HepG2 (cell line): Measurements from ENCODE around the gene ACTN4. TPM values are rescaled to one million over a fixed set of nuclear protein-coding genes. Genes with fewer than 3 reads are reported as not detected.
A peak's percentile ranks its signal among the peaks of the same experiment; 100 is the strongest.

ENCODE experiments used
- ATAC-seq: fragments of 200-7000 bp; cut with Tn5 transposase; 3 replicates; pipeline ENCODE4 v1.9.1; 2020; ENCODE audit warnings: mild to moderate bottlenecking, moderate library complexity
- BruUV-seq: library from RNA; stranded (reverse); fragments of 400-500 nt; replicated peaks from 2 replicates; lab custom pipeline; 2021; lab: Mats Ljungman, UMichigan
- CTCF ChIA-PET: fragments of 300-600 bp; formaldehyde crosslinking; extraction: SDS; loops from one replicate; lab custom pipeline; 2021; ENCODE audit warnings: low total read pairs, inconsistent platforms, low intra/inter-chr PET ratio; lab: Yijun Ruan, JAX
- POLR2A ChIA-PET: fragments of 350-600 bp; sonication (Branson Sonifier 250); formaldehyde crosslinking; loops from one replicate; lab custom pipeline; 2020; ENCODE audit warnings: antibody characterized with exemption, inconsistent platforms; lab: Yijun Ruan, JAX
- DNase-seq: peaks from one replicate; pipeline ENCODE4 v3.0.0-alpha.2; 2015; ENCODE audit warnings: low spot score
- FAIRE-seq: peaks from 3 replicates; lab custom pipeline; 2011; peaks lifted over from hg19 to GRCh38; lab: Jason Lieb, UNC
- H2AFZ ChIP-seq: one replicate; pipeline ENCODE4 v1.6.1; 2011; ENCODE audit warnings: low read length, inconsistent platforms
- H3K27ac ChIP-seq: fragments of 300-600 bp; 3 replicates; pipeline ENCODE4 v1.8.0; 2011; ENCODE audit warnings: mixed run types, mild to moderate bottlenecking, mixed read lengths, low read length, inconsistent platforms; ENCODE audit not compliant: insufficient read depth; ENCODE audit errors: extremely low read length
- H3K27me3 ChIP-seq, 2 experiments: fragments of 200-600 bp in 1 of 2; 2 replicates in 1 of 2; 3 replicates in 1 of 2; pipeline versions ENCODE4 v1.6.0 to v1.8.0; 2011; ENCODE audit warnings: low read length in 2 of 2, mild to moderate bottlenecking in 2 of 2, moderate library complexity in 2 of 2, inconsistent platforms in 1 of 2; ENCODE audit not compliant: insufficient read depth in 2 of 2, control insufficient read depth in 1 of 2
- H3K36me3 ChIP-seq, 2 experiments: fragments of 200-600 bp in 1 of 2; replicated peaks in 1 of 2; 2 replicates in 1 of 2; 3 replicates in 1 of 2; pipeline versions ENCODE4 v1.5.1 to v1.8.0; 2011; ENCODE audit warnings: low read length in 2 of 2, inconsistent platforms in 1 of 2; ENCODE audit not compliant: insufficient read depth in 2 of 2, control insufficient read depth in 1 of 2
- H3K4me1 ChIP-seq: 2 replicates; pipeline ENCODE4 v1.5.1; 2012; ENCODE audit warnings: low read length, inconsistent platforms; ENCODE audit not compliant: insufficient read depth
- H3K4me2 ChIP-seq: 2 replicates; pipeline ENCODE4 v1.6.0; 2011; ENCODE audit warnings: low read depth, low read length, inconsistent platforms
- H3K4me3 ChIP-seq, 3 experiments: fragments of 200-600 bp in 1 of 3; sonication (generic), shearing (Covaris generic) in 1 of 3; replicated peaks in 1 of 3; 2 replicates each; pipeline ENCODE4 v1.5.1; 2011 to 2016; ENCODE audit warnings: low read length in 3 of 3, inconsistent platforms in 2 of 3, low read depth in 2 of 3, mild to moderate bottlenecking in 2 of 3, control low read depth in 1 of 3, mixed read lengths in 1 of 3; ENCODE audit not compliant: insufficient read depth in 1 of 3
- H3K79me2 ChIP-seq: one replicate; pipeline ENCODE4 v1.6.1; 2011; ENCODE audit warnings: low read length, inconsistent platforms; ENCODE audit not compliant: insufficient read depth
- H3K9ac ChIP-seq: 2 replicates; pipeline ENCODE4 v1.6.0; 2011; ENCODE audit warnings: mild to moderate bottlenecking, low read depth, low read length, inconsistent platforms; ENCODE audit not compliant: insufficient read depth
- H3K9me3 ChIP-seq: 2 replicates; pipeline ENCODE4 v1.5.1; 2012; ENCODE audit warnings: mild to moderate bottlenecking, low read length
- H4K20me1 ChIP-seq: 2 replicates; pipeline ENCODE4 v1.6.0; 2011; ENCODE audit warnings: inconsistent platforms, mild to moderate bottlenecking, low read length, moderate library complexity; ENCODE audit not compliant: insufficient read depth
- KAT8 ChIP-seq: IDR thresholded peaks from 2 replicates; pipeline ENCODE4 v1.6.1; 2016; ENCODE audit warnings: missing genetic modification reagents, missing compliant biosample characterization
- PAXIP1 ChIP-seq: sonication (generic); formaldehyde crosslinking; conservative IDR thresholded peaks from 2 replicates; pipeline ENCODE4 v1.4.0; 2020; ENCODE audit warnings: mild to moderate bottlenecking, missing genetic modification reagents, moderate library complexity
- WGBS: methylation state at CpG from one replicate; pipeline ENCODE4 v1.1.6; 2017; ENCODE audit warnings: low lambda C conversion rate; 5-methylcytosine and 5-hydroxymethylcytosine counted together
- in situ Hi-C: cut with HindIII; loops from 2 replicates; pipeline ENCODE4 v1.10.0; 2017; ENCODE audit warnings: low pct_unique_long_range_greater_than_20kb; ENCODE audit not compliant: extremely low pct_ligation_motif_present
- intact Hi-C: fragments of 100-400 bp; cut with micrococcal nuclease; formaldehyde crosslinking; loops from one replicate; pipeline ENCODE4 v1.10.0; 2022; ENCODE audit not compliant: unreplicated experiment
- polyA plus RNA-seq, 8 experiments: library from polyadenylated mRNA; depleted of rRNA in 3 of 8; stranded (reverse) in 7 of 8; unstranded in 1 of 8; fragments of >200 nt; fragmentation: Illumina TruSeq in 4 of 8; extraction: Trizol in 4 of 8; gene quantifications; 2 replicates each; pipeline versions ENCODE4 v1.2.1 to v1.2.3, GENCODE V29; 2011 to 2016; ENCODE audit warnings: low read depth in 4 of 8, missing spikeins in 1 of 8, mixed read lengths in 1 of 8; ENCODE audit not compliant: insufficient read depth in 1 of 8
- total RNA-seq, 5 experiments: library from RNA; depleted of rRNA; stranded (reverse); fragments of >200 nt; fragmentation: Illumina TruSeq; extraction: Trizol; gene quantifications; 2 replicates each; pipeline ENCODE4 v1.2.3, GENCODE V29; 2016; ENCODE audit warnings: low read depth in 1 of 5
- TF ChIP-seq, protein P1 (sequence below): IDR thresholded peaks from 2 replicates; pipeline ENCODE4 v1.6.1; 2016; ENCODE audit warnings: low read depth, control low read depth
- TF ChIP-seq, protein P2 (sequence below): sonication (generic); formaldehyde crosslinking; IDR thresholded peaks from 2 replicates; pipeline ENCODE4 v1.4.0; 2020; ENCODE audit warnings: missing genetic modification reagents

The ACTN4 gene
- total and polyA plus RNA-seq, 2 of the 13 experiments (the other 11 are each of a cell fraction or from before 2014, with no cell fraction given) = 171 to 192 TPM

GRCh38 chr19:38614289-38614688 is 33.2 kb upstream of the ACTN4 start:
- no peak for FAIRE-seq
- 7% methylated on average over 3 of the region's 3 CpGs for WGBS
- ATAC-seq = no peak
- H3K4me3 ChIP-seq = no peak overlapping the region
- H3K36me3 ChIP-seq = no peaks in the 10 kb centered on the region
- no peaks in the 10 kb centered on the region for H4K20me1 ChIP-seq
- peaks cover 4% of the 10 kb centered on the region for H3K79me2 ChIP-seq
- intact Hi-C loops (no loop called here), in situ Hi-C loops (no loop called here)
- no peaks in the 10 kb centered on the region for H3K9me3 ChIP-seq
- no peak for TF ChIP-seq KAT8 (CRISPR knock-in tag)
- TF ChIP-seq, protein P1, sequence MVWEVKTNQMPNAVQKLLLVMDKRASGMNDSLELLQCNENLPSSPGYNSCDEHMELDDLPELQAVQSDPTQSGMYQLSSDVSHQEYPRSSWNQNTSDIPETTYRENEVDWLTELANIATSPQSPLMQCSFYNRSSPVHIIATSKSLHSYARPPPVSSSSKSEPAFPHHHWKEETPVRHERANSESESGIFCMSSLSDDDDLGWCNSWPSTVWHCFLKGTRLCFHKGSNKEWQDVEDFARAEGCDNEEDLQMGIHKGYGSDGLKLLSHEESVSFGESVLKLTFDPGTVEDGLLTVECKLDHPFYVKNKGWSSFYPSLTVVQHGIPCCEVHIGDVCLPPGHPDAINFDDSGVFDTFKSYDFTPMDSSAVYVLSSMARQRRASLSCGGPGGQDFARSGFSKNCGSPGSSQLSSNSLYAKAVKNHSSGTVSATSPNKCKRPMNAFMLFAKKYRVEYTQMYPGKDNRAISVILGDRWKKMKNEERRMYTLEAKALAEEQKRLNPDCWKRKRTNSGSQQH = no peak
- no peak for TF ChIP-seq PAXIP1 (CRISPR knock-in tag)
- TF ChIP-seq, protein P2, sequence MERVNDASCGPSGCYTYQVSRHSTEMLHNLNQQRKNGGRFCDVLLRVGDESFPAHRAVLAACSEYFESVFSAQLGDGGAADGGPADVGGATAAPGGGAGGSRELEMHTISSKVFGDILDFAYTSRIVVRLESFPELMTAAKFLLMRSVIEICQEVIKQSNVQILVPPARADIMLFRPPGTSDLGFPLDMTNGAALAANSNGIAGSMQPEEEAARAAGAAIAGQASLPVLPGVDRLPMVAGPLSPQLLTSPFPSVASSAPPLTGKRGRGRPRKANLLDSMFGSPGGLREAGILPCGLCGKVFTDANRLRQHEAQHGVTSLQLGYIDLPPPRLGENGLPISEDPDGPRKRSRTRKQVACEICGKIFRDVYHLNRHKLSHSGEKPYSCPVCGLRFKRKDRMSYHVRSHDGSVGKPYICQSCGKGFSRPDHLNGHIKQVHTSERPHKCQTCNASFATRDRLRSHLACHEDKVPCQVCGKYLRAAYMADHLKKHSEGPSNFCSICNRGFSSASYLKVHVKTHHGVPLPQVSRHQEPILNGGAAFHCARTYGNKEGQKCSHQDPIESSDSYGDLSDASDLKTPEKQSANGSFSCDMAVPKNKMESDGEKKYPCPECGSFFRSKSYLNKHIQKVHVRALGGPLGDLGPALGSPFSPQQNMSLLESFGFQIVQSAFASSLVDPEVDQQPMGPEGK (CRISPR knock-in tag) = peak; percentile 68
- no peak for DNase-seq
- H2AFZ ChIP-seq = no peak overlapping the region
- ChIA-PET POLR2A (no interaction called here), CTCF (no interaction called here)
- H3K4me2 ChIP-seq = peak overlapping the region; percentile 27; the same call in 1 of the 2 replicates
- H3K4me1 ChIP-seq = peaks cover 30% of the 10 kb centered on the region
- BruUV-seq = no TSS peak
- H3K27ac ChIP-seq = no peak overlapping the region
- H3K27me3 ChIP-seq = no peaks in the 10 kb centered on the region; a peak in 2 of 5 replicates
- H3K9ac ChIP-seq = no peak overlapping the region
